Pulmonary artery endothelial cell (primary cell): Measurements from ENCODE around the gene MRPL50. TPM values are rescaled to one million over a fixed set of nuclear protein-coding genes. Genes with fewer than 3 reads are reported as not detected.

Source experiments
- DNase-seq: peaks from one replicate; pipeline ENCODE4 v3.0.0-alpha.2; 2011; ENCODE audit warnings: low read depth, low spot score
- total RNA-seq: library from RNA; depleted of rRNA; stranded (reverse); fragments of >200 nt; gene quantifications from 2 replicates; pipeline ENCODE4 v1.2.3, GENCODE V29; 2014

MRPL50 gene
- total RNA-seq, 1 donor from 2014 or later, result 14.6 TPM

- no peak for DNase-seq
These were observed 56.5 kb downstream of the MRPL50 start for GRCh38 chr9:101341958-101342357.

Other genes starting within 250 kb of the MRPL50 start
- gene BAAT, start 13.6 kb downstream of the MRPL50 start, total RNA-seq, result under 0.01 TPM in 1 of 2 replicates, not detected in the other
- gene ZNF189, start 233 bp upstream of the MRPL50 start, total RNA-seq, result 17.9 and 19.2 TPM in 2 replicates
- not detected in 2 replicates for gene ALDOB, start 37.2 kb upstream of the MRPL50 start, total RNA-seq
- 17.4 and 28.6 TPM in 2 replicates for gene RNF20, start 135.2 kb upstream of the MRPL50 start, total RNA-seq
- not detected in 2 replicates for gene PPP3R2, start 196.4 kb upstream of the MRPL50 start, total RNA-seq